ENCODE results near the gene MDP1.

- TF ChIP-seq CTCF (conservative IDR thresholded peaks at IDR 0.05; ENCODE audit: low read length) (no peak), EZH2phosphoT487 (IDR thresholded peaks at IDR 0.05; ENCODE audit: borderline replicate concordance) (no peak)
Observed at GRCh38 chr14:24207625-24208024, 8.2 kb downstream of the MDP1 start.
